GM23338 (cell line): ENCODE results near the gene USP6.

Source experiments
- CREB1 ChIP-seq: fragments of 250-450 bp; sonication (Bioruptor Pico); IDR thresholded peaks from 2 replicates; pipeline ENCODE4 v1.5.0; 2020; ENCODE audit warnings: low read depth, mild to moderate bottlenecking, moderate library complexity
- CTCF ChIP-seq, 2 experiments: fragments of 200-600 bp in 1 of 2; sonication (generic) in 1 of 2; conservative IDR thresholded peaks; 2 replicates each; pipeline versions ENCODE4 v1.5.1 to v1.6.1; 2016 to 2017; ENCODE audit warnings: antibody characterized with exemption in 2 of 2, low read depth in 2 of 2, mild to moderate bottlenecking in 2 of 2, moderate library complexity in 1 of 2
- ETS1 ChIP-seq: IDR thresholded peaks from 2 replicates; pipeline ENCODE4 v1.6.1; 2016; ENCODE audit warnings: antibody characterized with exemption
- EZH2 ChIP-seq: fragments of 200-600 bp; sonication (generic); IDR thresholded peaks from one replicate; pipeline ENCODE4 v1.8.0; 2017; ENCODE audit warnings: antibody characterized with exemption, mild to moderate bottlenecking, low read depth; ENCODE audit not compliant: unreplicated experiment
- EZH2phosphoT487 ChIP-seq: fragments of 200-600 bp; sonication (generic); IDR thresholded peaks from one replicate; pipeline ENCODE4 v1.8.1; 2018; ENCODE audit warnings: antibody characterized with exemption; ENCODE audit not compliant: unreplicated experiment
- JUNB ChIP-seq: IDR thresholded peaks from one replicate; pipeline ENCODE4 v1.6.1; 2016; ENCODE audit warnings: antibody characterized with exemption; ENCODE audit not compliant: unreplicated experiment
- POLR2AphosphoS5 ChIP-seq: IDR thresholded peaks from 2 replicates; pipeline ENCODE4 v1.6.1; 2016; ENCODE audit warnings: antibody characterized with exemption, low read depth
- REST ChIP-seq: IDR thresholded peaks from one replicate; pipeline ENCODE4 v1.6.1; 2018; ENCODE audit warnings: antibody characterized with exemption; ENCODE audit not compliant: unreplicated experiment
- STAT1 ChIP-seq: IDR thresholded peaks from one replicate; pipeline ENCODE4 v1.6.1; 2016; ENCODE audit warnings: antibody characterized with exemption; ENCODE audit not compliant: unreplicated experiment

- no peak for TF ChIP-seq CTCF (conservative IDR thresholded peaks at IDR 0.05; ENCODE audit: low read depth in 2 of 2)
- TF ChIP-seq ETS1 = no peak
- TF ChIP-seq EZH2 = no peak
- TF ChIP-seq JUNB = no peak
- TF ChIP-seq EZH2phosphoT487 = no peak
- no peak for TF ChIP-seq POLR2AphosphoS5
- no peak for TF ChIP-seq CREB1 (CRISPR knock-in tag)
- TF ChIP-seq REST = no peak
- TF ChIP-seq STAT1 = no peak
Observed at GRCh38 chr17:5198472-5198871, 82.6 kb downstream of the USP6 start.
